RKO (cell line): Measurements from ENCODE around the gene YBEY.

Source experiments
- DNase-seq: peaks from one replicate; pipeline ENCODE4 v3.0.0-alpha.2; 2016; ENCODE audit warnings: low spot score

Gene YBEY

GRCh38 chr21:46264690-46265144, 21.4 kb upstream of the YBEY start:
- no peak for DNase-seq

DNA sequence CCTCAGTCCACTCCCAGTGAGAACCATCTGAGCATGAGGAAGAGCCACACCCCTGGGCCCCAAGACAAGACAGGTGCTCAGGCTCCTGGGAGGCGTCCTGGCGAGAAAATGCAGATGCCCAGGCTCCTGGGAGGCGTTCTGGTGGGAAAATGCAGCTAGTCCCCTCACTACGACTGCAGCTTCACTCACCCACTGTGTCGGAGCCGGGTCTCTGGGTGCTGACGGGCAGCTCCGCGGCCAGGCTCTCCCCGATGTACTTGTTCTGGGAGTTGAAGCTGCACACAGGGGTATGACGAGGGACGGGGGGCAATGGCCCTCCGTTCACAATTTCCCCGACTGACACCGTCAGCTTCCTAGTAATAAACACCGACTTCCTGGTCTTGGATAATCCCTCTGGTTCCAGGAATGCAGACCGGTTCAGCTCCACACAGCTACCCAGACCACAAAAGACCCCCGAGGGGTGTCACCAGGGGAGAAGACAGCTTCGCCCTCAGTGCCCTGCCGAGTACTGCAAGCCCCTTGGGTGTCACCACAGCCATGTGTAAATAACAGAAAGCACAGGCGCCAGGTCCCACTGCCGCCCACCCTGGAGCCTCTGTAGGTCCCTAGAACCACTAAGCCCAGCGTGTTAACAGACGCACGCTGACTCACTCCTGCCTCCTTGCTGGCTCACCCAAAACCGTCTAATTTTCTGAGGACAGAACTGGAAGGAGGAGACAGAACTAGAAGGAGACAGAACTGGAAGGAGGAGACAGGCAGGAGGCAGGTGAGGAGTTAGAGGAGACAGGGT, 20.2 kb upstream of the YBEY start:
- no peak for DNase-seq

- DNase-seq: no peak
Observed at GRCh38 chr21:46266946-46267345, 19.2 kb upstream of the YBEY start.

DNA sequence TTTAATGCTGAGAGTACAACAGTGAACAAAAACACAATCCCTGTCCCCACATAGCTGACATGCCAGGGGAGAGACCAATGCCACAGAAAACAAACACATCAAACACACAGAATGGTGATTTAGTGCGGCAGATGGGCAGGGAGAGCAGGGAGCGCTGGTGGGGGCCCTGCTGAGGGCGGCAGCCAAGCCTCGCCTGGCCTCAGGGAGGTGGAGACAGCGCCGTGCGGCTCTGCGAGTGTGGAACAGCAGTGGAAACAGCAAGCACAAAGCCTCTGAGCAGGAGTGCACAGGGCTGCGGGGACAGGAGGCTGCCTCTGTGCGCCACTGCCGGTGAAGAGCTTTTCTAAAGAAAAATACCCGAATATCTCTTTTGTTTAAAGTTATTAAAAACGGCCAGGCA, 17.8 kb upstream of the YBEY start:
- no peak for DNase-seq

DNA sequence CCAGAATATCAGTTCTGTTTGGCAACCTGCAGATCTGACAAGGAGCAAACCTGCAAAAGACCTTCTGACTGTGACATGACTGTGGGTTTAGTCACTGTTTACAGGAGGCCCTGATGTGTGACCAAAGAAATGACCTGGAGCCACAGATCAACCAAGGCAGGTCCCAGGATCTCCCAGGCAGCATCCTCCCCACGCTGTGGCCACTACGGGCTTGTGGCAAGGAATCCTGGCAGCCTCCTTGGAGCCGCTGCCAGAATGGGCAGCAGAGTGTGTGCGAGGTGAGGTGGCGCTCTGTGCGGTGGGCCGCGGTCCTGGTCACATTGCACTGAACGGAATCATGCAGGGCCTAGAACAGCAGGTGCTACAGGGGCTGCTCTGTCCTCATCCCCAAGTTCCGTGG, 16.7 kb upstream of the YBEY start:
- no peak for DNase-seq

DNA sequence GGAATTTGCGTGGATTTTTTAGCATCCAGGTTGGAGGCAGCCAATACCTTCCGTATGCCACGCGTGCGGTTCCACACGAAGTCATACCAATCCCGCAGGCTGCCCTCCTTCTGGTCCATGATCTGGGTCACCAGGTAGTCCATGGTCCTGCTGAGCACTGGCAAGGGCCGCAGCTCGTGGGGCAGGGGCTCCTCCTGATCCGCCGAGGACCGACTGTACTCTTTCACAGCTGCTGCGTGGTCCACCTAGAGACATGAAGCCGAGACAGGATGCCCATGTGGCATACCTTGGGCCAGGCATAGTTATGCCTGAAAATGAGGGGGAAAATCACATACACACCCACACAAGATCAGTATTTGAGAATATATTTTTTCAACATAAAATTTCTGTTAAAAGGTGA, 12.8 kb upstream of the YBEY start:
- no peak for DNase-seq

- DNase-seq: no peak
Observed at GRCh38 chr21:46274797-46275390, 11.2 kb upstream of the YBEY start.

DNA sequence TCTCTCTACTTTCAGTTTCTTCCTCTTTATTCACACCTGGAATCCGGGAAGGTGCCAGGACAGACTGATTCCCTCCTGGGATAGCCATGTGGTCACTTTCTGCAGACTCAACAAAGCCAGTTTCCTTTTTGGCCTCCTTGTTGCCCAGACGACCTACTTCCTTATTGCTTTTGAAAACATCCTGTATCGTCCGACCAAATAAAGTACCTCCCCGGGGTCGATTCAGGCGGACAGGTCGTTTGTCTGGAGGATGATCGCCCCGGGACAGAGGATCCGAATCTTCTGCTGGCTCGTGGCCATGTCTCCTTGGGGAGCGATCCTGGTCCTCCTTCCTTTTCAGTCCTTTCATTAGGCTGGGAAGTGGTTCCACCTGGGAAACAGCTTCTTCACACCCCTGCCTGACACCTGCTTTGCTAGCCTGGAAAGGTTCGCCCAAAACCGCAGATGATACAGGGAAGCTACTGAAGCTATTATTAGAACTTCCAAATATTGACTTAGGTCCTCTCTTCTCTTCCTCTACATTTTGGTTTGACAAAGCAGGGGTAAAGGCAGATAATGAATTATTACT, 2.0 kb upstream of the YBEY start:
- DNase-seq: peak; percentile 71

DNA sequence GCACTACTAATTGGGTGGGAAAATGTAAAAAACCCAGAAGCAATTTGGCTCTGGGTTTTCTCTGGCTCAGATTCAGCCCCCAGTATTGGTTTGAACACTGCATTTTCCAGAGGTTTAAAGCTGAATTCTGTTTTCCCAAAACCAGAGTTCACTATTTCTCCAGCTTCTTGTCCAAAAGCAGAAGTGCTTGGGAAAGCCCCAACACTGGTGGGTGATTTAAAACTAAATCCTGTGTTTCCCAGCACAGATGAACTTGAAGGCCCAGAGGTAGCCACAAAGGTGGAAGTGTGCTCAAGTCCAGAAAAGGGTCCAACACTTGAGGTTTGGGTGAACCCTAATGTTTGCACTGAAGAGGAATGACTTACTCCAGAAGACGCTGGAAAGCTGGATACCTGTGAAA, 1.4 kb upstream of the YBEY start:
- DNase-seq: no peak

DNA sequence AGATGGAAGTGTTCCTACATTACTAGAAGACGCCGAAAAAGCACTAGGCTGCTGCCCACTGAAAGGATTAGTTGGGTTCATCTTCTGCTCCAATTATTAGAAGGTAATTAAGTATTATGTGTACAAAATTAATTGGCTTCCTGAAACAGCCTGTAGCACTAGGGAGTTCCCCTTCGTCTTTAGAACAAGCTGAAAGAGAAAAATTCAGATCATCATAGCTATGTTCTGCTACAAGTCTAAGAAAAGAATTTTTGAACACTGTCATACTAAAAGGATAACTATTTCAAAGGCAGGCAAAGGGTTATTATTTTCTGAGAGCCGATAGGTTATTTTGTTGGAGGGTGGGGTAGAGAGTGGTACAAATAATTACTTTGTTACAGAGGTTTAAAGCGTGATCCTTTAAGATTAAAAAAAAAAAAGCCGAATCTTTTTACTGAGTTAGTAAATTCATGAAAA, 908 bp upstream of the YBEY start, which contains the start of gene MCM3AP:
TSS of gene MCM3AP (minus strand) at position 406 of the 456 bp plus-strand sequence. CDS start at position 81, 325 bp downstream.
- DNase-seq: no peak

DNA sequence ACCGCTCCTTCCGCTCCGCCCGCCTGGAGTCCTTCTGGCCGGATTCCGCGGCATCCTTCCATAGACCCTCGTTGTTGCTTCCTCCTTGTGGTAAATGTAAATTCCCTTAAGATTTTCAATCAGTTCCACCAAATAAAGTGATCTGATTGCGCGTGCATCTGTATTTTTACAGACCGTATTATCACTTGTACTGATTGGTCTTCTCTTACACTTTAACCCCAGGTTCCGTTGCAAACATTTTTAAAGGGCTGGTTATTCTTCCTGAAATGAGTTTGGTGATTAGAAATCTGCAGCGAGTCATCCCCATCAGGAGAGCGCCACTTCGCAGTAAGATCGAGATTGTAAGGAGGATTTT, 483 bp downstream of the YBEY start:
- DNase-seq: peak; percentile 77

- no peak for DNase-seq
Observed at GRCh38 chr21:46287541-46287940, 1.4 kb downstream of the YBEY start.

GRCh38 chr21:46289655-46290179, 3.6 kb downstream of the YBEY start:
- no peak for DNase-seq

DNA sequence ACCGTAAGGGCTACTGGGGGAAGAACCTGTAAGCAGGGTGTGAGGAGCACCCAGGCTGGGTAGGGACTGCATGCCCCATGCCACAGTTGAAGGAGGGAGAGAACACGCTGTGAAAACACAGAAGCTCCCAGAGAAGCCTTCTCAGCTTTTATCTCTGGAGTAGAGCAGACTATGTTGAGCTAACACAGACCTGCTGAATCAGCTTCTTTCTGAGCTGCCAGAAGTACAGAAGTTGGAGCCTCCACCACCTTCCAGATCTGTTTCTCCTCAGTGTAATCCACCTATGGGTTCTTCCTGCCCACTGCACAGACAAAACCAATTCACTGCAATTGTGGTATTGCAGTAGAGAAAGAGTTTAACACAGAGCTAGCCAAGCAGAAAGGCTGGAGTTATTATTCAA, 5.4 kb downstream of the YBEY start:
- no peak for DNase-seq

DNA sequence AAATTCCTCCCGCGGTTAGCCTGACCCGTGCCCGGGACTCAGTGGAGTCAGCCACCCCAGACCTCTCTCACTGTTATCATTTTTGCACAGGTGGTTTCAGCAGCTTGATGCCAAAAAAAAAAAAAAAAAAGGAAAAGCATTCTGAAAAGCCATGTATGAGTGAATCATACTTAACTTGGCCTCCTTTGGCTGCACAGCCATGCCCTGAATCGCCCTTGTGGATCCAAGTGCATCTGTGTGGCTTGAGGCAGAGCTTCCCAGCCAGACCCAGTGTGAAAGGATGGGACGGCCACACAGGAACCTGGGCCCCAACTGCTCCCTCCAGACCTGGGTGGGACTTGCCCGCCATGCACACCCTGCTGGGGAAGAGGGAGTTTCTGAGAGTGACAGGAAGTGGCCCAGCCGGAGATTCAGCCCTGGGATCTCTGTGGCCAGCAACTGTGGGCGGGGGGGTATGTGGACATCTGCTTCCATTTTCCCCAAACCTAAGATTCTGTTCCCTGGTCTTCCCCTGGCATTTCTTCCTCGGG, 8.6 kb downstream of the YBEY start:
- no peak for DNase-seq

GRCh38 chr21:46295177-46295770, 9.1 kb downstream of the YBEY start:
- no peak for DNase-seq

- no peak for DNase-seq
Observed at GRCh38 chr21:46295996-46296752, 10.0 kb downstream of the YBEY start.

DNA sequence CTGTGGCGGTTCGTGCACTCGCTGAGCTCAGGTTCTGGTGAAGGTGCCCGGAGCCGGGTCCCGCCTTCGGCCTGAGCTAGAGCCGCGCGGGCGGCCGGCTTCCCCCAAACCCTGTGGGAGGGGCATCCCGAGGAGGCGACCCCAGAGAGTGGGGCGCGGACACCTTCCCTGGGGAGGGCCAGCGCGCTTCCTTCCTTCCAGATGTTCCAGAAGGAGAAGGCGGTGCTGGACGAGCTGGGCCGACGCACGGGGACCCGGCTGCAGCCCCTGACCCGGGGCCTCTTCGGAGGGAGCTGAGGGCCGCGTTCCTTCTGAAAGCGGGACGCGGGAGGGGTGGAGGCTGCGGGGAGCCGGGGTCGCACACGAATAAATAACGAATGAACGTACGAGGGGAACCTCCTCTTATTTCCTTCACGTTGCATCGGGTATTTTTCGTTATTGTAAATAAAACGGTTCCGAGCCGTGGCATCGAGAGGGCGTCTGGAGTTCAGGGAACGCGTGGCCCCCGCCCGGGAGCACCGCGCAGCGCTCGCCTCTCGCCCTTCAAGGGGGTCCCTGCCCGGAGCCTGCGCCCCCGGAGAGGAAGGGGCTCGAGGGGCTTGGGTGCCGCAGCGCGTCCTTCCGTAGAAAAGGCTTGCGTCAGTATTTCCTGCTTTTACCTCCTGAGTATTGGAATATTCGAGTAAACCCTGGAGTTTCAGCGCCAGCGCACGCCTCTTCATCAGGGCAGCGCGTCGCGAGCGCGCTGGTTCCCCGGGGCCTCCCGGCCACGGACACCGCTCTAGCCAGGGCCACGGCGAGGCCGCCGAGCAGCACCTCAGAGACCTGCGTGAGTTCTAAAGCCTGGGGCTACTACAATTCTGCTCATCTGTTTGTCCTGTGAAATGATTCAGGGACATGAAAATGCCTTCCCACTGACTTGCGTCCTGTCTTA, 11.5 kb downstream of the YBEY start:
- DNase-seq: no peak

DNA sequence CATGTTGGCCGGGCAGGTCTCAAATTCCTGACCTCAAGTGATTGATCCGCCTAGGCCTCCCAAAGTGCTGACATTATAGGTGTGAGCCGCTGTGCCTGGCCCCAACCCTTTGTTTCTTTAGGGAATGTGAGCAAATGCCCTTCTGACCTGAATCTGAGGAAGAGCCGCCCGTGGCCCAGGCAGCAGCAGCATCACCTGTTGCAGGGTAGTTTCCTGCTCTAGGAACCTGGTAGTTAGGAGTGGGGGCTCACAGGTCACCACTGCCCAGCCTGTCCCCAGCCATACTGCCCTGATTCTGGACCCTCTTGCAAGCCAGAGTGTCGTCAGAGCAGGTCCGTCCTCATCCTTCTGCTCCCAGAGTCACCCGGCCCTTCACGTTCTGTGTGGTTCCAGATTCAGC, 13.0 kb downstream of the YBEY start:
- DNase-seq: no peak

DNA sequence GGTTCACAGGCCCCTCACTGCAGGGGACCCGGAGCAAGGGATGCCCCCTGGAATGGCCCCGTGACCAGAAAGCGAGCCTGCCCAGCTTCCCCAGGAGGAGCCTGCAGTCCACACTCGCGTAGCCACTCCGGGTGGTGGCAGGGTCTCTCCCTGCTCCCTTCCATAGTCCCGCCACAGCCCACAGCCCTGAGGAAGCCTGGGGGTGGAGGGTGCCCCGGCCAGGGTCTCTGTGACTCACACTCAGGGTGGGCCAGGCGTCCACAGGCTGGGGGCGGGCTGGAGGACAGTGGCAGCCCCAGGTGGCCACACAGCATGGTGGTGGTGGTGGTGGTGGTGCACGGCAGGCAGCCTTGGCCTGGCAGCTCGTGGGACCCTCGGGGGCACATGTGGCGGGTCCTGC, 15.6 kb downstream of the YBEY start:
- DNase-seq: no peak

- DNase-seq: no peak
Observed at GRCh38 chr21:46304437-46304836, 18.3 kb downstream of the YBEY start.
